IPS-NIHi7 (cell line): ENCODE data around the gene PLEKHG2.
A peak's percentile ranks its signal among the peaks of the same experiment; 100 is the strongest.
"Not testable (repeated sequence)": the region's sequence is repeated elsewhere in the genome, so short reads cannot be mapped to it uniquely, and the experiment has no call there.

ENCODE experiments used
- DNase-seq: peaks from one replicate; pipeline ENCODE4 v3.0.0; 2012; ENCODE audit warnings: mixed read lengths; ENCODE audit errors: extremely low spot score

The PLEKHG2 gene

GRCh38 chr19:39412100-39412866 lies at the start of gene PLEKHG2:
PLEKHG2 (plus strand) TSS chr19:39412669; CDS start chr19:39414087, 1,418 bp downstream.
- peak; percentile 87 for DNase-seq

GRCh38 chr19:39362682-39363657 lies 49.5 kb upstream of the PLEKHG2 start:
- no peak for DNase-seq

GRCh38 chr19:39363901-39364457 lies 48.5 kb upstream of the PLEKHG2 start:
- DNase-seq, result no peak

- no peak for DNase-seq
Observed at GRCh38 chr19:39365531-39365930, 46.9 kb upstream of the PLEKHG2 start.

GRCh38 chr19:39369200-39369599 lies 43.3 kb upstream of the PLEKHG2 start:
- DNase-seq, result no peak

- no peak for DNase-seq
Observed at GRCh38 chr19:39370735-39371134, 41.7 kb upstream of the PLEKHG2 start.

GRCh38 chr19:39372047-39372802 lies 40.2 kb upstream of the PLEKHG2 start:
- no peak for DNase-seq

GRCh38 chr19:39372941-39373340 lies 39.5 kb upstream of the PLEKHG2 start:
- no peak for DNase-seq

GRCh38 chr19:39375929-39376328 lies 36.5 kb upstream of the PLEKHG2 start:
- DNase-seq, result no peak

GRCh38 chr19:39377373-39378362 lies 34.8 kb upstream of the PLEKHG2 start:
- DNase-seq, result no peak

GRCh38 chr19:39379366-39379765 lies 33.1 kb upstream of the PLEKHG2 start:
- DNase-seq, result not testable (repeated sequence)

- DNase-seq, result no peak
Observed at GRCh38 chr19:39379865-39380396, 32.5 kb upstream of the PLEKHG2 start.

GRCh38 chr19:39380521-39381502 lies 31.7 kb upstream of the PLEKHG2 start:
- no peak for DNase-seq

- no peak for DNase-seq
Observed at GRCh38 chr19:39381910-39382611, 30.4 kb upstream of the PLEKHG2 start.

GRCh38 chr19:39382991-39383828 lies 29.3 kb upstream of the PLEKHG2 start:
- no peak for DNase-seq

- DNase-seq, result no peak
Observed at GRCh38 chr19:39384839-39385568, 27.5 kb upstream of the PLEKHG2 start.
